Fibroblast of skin of back (primary cell): Measurements from ENCODE around the gene KCNG4.
A peak's percentile ranks its signal among the peaks of the same experiment; 100 is the strongest.
"Not testable (repeated sequence)": the region's sequence is repeated elsewhere in the genome, so short reads cannot be mapped to it uniquely, and the experiment has no call there.

ENCODE experiments used
- DNase-seq: peaks from one replicate; pipeline ENCODE4 v3.0.0-alpha.2; 2013

Gene KCNG4

GRCh38 chr16:84205976-84206691 is 33.7 kb downstream of the KCNG4 start:
- DNase-seq = no peak

- peak; percentile 20 for DNase-seq
Measured at GRCh38 chr16:84205123-84205522, 34.7 kb downstream of the KCNG4 start.

- DNase-seq = not testable (repeated sequence)
Measured at GRCh38 chr16:84204551-84204950, 35.3 kb downstream of the KCNG4 start.

GRCh38 chr16:84199861-84200260 is 40.0 kb downstream of the KCNG4 start:
- no peak for DNase-seq

GRCh38 chr16:84199097-84199496 is 40.7 kb downstream of the KCNG4 start:
- DNase-seq = no peak

GRCh38 chr16:84198401-84198800 is 41.4 kb downstream of the KCNG4 start:
- peak; percentile 64 for DNase-seq

GRCh38 chr16:84197466-84198128 is 42.2 kb downstream of the KCNG4 start:
- no peak for DNase-seq

GRCh38 chr16:84196727-84197394 is 43.0 kb downstream of the KCNG4 start:
- DNase-seq = no peak

- no peak for DNase-seq
Measured at GRCh38 chr16:84196101-84196500, 43.7 kb downstream of the KCNG4 start.

GRCh38 chr16:84195201-84196093 is 44.4 kb downstream of the KCNG4 start:
- no peak for DNase-seq

- DNase-seq = no peak
Measured at GRCh38 chr16:84194470-84195200, 45.2 kb downstream of the KCNG4 start.

- no peak for DNase-seq
Measured at GRCh38 chr16:84194018-84194417, 45.8 kb downstream of the KCNG4 start.

- no peak for DNase-seq
Measured at GRCh38 chr16:84193480-84193879, 46.3 kb downstream of the KCNG4 start.

GRCh38 chr16:84191466-84191865 is 48.3 kb downstream of the KCNG4 start:
- DNase-seq = no peak

GRCh38 chr16:84190731-84191388 is 49.0 kb downstream of the KCNG4 start, which contains the start of gene ADAD2:
TSS of gene ADAD2 (plus strand) at chr16:84191157. CDS start at chr16:84191231, 74 bp downstream.
- DNase-seq = peak; percentile 16

- peak; percentile 91 for DNase-seq
Measured at GRCh38 chr16:84186685-84187437, 53.0 kb downstream of the KCNG4 start, which contains the start of gene TAF1C. TSS of gene TAF1C (minus strand) at chr16:84187057. CDS start at chr16:84184988, 2,069 bp downstream.

GRCh38 chr16:84184775-84185174 is 55.0 kb downstream of the KCNG4 start:
- no peak for DNase-seq

GRCh38 chr16:84183911-84184591 is 55.8 kb downstream of the KCNG4 start:
- no peak for DNase-seq

GRCh38 chr16:84183572-84183875 is 56.3 kb downstream of the KCNG4 start:
- DNase-seq = no peak
